Measurements from ENCODE around the gene FAM181B.

DNA sequence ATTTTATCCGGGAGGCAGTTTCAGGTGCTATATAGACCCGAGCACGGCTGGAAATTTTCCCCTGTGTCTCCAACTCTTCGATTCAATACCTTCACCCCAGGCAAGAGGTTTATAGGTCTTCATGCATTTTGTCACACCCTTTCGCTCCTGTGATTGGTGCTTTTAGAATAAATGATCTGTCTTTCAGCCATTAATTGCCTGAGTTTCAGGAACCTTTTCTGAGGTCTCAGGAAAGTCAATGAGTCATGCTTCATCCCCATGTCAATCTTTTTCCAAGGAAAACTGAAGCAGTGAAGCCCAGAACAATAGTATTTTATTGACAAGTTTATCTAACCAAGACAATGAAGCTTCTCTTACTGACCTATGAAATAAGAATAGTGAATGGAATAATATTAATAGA is 29.9 kb downstream of the FAM181B start:
- TF ChIP-seq, protein P1, sequence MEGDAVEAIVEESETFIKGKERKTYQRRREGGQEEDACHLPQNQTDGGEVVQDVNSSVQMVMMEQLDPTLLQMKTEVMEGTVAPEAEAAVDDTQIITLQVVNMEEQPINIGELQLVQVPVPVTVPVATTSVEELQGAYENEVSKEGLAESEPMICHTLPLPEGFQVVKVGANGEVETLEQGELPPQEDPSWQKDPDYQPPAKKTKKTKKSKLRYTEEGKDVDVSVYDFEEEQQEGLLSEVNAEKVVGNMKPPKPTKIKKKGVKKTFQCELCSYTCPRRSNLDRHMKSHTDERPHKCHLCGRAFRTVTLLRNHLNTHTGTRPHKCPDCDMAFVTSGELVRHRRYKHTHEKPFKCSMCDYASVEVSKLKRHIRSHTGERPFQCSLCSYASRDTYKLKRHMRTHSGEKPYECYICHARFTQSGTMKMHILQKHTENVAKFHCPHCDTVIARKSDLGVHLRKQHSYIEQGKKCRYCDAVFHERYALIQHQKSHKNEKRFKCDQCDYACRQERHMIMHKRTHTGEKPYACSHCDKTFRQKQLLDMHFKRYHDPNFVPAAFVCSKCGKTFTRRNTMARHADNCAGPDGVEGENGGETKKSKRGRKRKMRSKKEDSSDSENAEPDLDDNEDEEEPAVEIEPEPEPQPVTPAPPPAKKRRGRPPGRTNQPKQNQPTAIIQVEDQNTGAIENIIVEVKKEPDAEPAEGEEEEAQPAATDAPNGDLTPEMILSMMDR (IDR thresholded peaks at IDR 0.05), result no peak
- TF ChIP-seq POLR2A (IDR thresholded peaks at IDR 0.05; ENCODE audit: low read depth), result no peak

Data from esophagus muscularis mucosa (tissue), 3 donors.